NCI-H1105 (cell line): ENCODE data around the gene WWTR1.

Source experiments
- DNase-seq: peaks from one replicate; lab custom pipeline; 2025; lab: John Stamatoyannopoulos, UW

Gene WWTR1

GRCh38 chr3:149593418-149594160 lies 64.2 kb downstream of the WWTR1 start:
- DNase-seq, result peak; percentile 35

GRCh38 chr3:149592758-149593240 lies 65.0 kb downstream of the WWTR1 start:
- DNase-seq, result no peak

GRCh38 chr3:149590691-149591441 lies 67.0 kb downstream of the WWTR1 start:
- DNase-seq, result no peak

- DNase-seq, result no peak
These were observed 68.5 kb downstream of the WWTR1 start for GRCh38 chr3:149589332-149589731.

- peak; percentile 10 for DNase-seq
These were observed 68.9 kb downstream of the WWTR1 start for GRCh38 chr3:149588909-149589308.

GRCh38 chr3:149587383-149587782 lies 70.4 kb downstream of the WWTR1 start:
- no peak for DNase-seq

- DNase-seq, result no peak
These were observed 71.0 kb downstream of the WWTR1 start for GRCh38 chr3:149586871-149587270.

- DNase-seq, result no peak
These were observed 72.5 kb downstream of the WWTR1 start for GRCh38 chr3:149585401-149585726.

- DNase-seq, result no peak
These were observed 73.7 kb downstream of the WWTR1 start for GRCh38 chr3:149583921-149584635.

GRCh38 chr3:149582395-149582794 lies 75.4 kb downstream of the WWTR1 start:
- no peak for DNase-seq

- DNase-seq, result no peak
These were observed 76.0 kb downstream of the WWTR1 start for GRCh38 chr3:149581681-149582370.

- DNase-seq, result no peak
These were observed 76.6 kb downstream of the WWTR1 start for GRCh38 chr3:149581248-149581647.

GRCh38 chr3:149579838-149580542 lies 77.8 kb downstream of the WWTR1 start:
- no peak for DNase-seq

- no peak for DNase-seq
These were observed 78.7 kb downstream of the WWTR1 start for GRCh38 chr3:149579161-149579560.

GRCh38 chr3:149577801-149578200 lies 80.0 kb downstream of the WWTR1 start:
- no peak for DNase-seq

GRCh38 chr3:149575961-149576564 lies 81.8 kb downstream of the WWTR1 start:
- peak; percentile 17 for DNase-seq

GRCh38 chr3:149575213-149575960 lies 82.4 kb downstream of the WWTR1 start:
- no peak for DNase-seq

- no peak for DNase-seq
These were observed 84.9 kb downstream of the WWTR1 start for GRCh38 chr3:149572796-149573414.

- no peak for DNase-seq
These were observed 86.4 kb downstream of the WWTR1 start for GRCh38 chr3:149571381-149571780.

GRCh38 chr3:149570016-149570415 lies 87.8 kb downstream of the WWTR1 start:
- no peak for DNase-seq
